Neural progenitor cell (in vitro differentiated cells): ENCODE measurements around the gene TIMM22. TPM values are rescaled to one million over a fixed set of nuclear protein-coding genes. Genes with fewer than 3 reads are reported as not detected.

Experiments used
- DNase-seq: peaks from one replicate; pipeline ENCODE4 v3.0.0-alpha.2; 2016; ENCODE audit warnings: low spot score
- H2AFZ ChIP-seq: fragments of 200-600 bp; sonication (generic); replicated peaks from 2 replicates; pipeline ENCODE4 v1.6.1; 2016; ENCODE audit warnings: antibody characterized with exemption
- H3F3A ChIP-seq: fragments of 200-600 bp; sonication (generic); 2 replicates; pipeline ENCODE4 v1.6.1; 2016; ENCODE audit warnings: antibody characterized with exemption, low read depth
- H3K27ac ChIP-seq: fragments of 200-600 bp; sonication (generic); 2 replicates; pipeline ENCODE4 v1.5.1; 2016; ENCODE audit warnings: mild to moderate bottlenecking
- H3K27me3 ChIP-seq: fragments of 200-600 bp; sonication (generic); 2 replicates; pipeline ENCODE4 v1.6.1; 2016; ENCODE audit warnings: mild to moderate bottlenecking, moderate library complexity
- H3K36me3 ChIP-seq: fragments of 200-600 bp; sonication (generic); 2 replicates; pipeline ENCODE4 v1.5.1; 2016
- H3K4me1 ChIP-seq: fragments of 200-600 bp; sonication (generic); 2 replicates; pipeline ENCODE4 v1.6.1; 2016; ENCODE audit warnings: mixed run types
- H3K4me2 ChIP-seq: fragments of 200-600 bp; sonication (generic); 2 replicates; pipeline ENCODE4 v1.6.1; 2016
- H3K4me3 ChIP-seq: fragments of 200-600 bp; sonication (generic); 2 replicates; pipeline ENCODE4 v1.5.1; 2016
- H3K79me2 ChIP-seq: fragments of 200-600 bp; sonication (generic); 2 replicates; pipeline ENCODE4 v1.6.1; 2016; ENCODE audit warnings: low read depth
- H3K9ac ChIP-seq: fragments of 200-600 bp; sonication (generic); 2 replicates; pipeline ENCODE4 v1.6.1; 2016
- H3K9me3 ChIP-seq: fragments of 200-600 bp; sonication (generic); 2 replicates; pipeline ENCODE4 v1.5.1; 2016; ENCODE audit warnings: low read depth
- H4K20me1 ChIP-seq: fragments of 200-600 bp; sonication (generic); 2 replicates; pipeline ENCODE4 v1.6.1; 2016; ENCODE audit warnings: low read depth
- H3K27ac Mint-ChIP-seq: 3 replicates; pipeline ENCODE4 v1.8.0; 2021; ENCODE audit warnings: mixed read lengths
- H3K27me3 Mint-ChIP-seq: 2 replicates; pipeline ENCODE4 v1.8.0; 2022; ENCODE audit warnings: low read depth, mild to moderate bottlenecking, inconsistent platforms, moderate library complexity, mixed read lengths; ENCODE audit not compliant: insufficient read depth
- H3K36me3 Mint-ChIP-seq: 3 replicates; pipeline ENCODE4 v1.8.0; 2021; ENCODE audit warnings: mixed read lengths
- H3K4me1 Mint-ChIP-seq: 3 replicates; pipeline ENCODE4 v1.8.0; 2021; ENCODE audit warnings: mixed read lengths
- H3K4me3 Mint-ChIP-seq: 3 replicates; pipeline ENCODE4 v1.8.0; 2021; ENCODE audit warnings: mild to moderate bottlenecking, moderate library complexity, mixed read lengths
- H3K9me3 Mint-ChIP-seq: 3 replicates; pipeline ENCODE4 v1.8.0; 2020; ENCODE audit warnings: mixed read lengths
- EZH2 ChIP-seq: fragments of 200-600 bp; sonication (generic); IDR thresholded peaks from 2 replicates; pipeline ENCODE4 v1.6.1; 2017; ENCODE audit warnings: antibody characterized with exemption, mild to moderate bottlenecking, moderate library complexity
- EZH2phosphoT487 ChIP-seq: fragments of 200-600 bp; sonication (generic); IDR thresholded peaks from 2 replicates; pipeline ENCODE4 v1.6.1; 2017; ENCODE audit warnings: antibody characterized with exemption
- total RNA-seq: library from RNA; depleted of rRNA; stranded (reverse); fragments of >200 nt; gene quantifications from 2 replicates; pipeline ENCODE4 v1.2.3, GENCODE V29; 2015; ENCODE audit warnings: low replicate concordance
- TF ChIP-seq, protein P1 (sequence below): fragments of 200-600 bp; sonication (generic); IDR thresholded peaks from 2 replicates; pipeline ENCODE4 v1.5.1; 2017; ENCODE audit warnings: antibody characterized with exemption, mild to moderate bottlenecking

Gene TIMM22
- total RNA-seq, 1 donor from 2014 or later, result 11.7 TPM

DNA sequence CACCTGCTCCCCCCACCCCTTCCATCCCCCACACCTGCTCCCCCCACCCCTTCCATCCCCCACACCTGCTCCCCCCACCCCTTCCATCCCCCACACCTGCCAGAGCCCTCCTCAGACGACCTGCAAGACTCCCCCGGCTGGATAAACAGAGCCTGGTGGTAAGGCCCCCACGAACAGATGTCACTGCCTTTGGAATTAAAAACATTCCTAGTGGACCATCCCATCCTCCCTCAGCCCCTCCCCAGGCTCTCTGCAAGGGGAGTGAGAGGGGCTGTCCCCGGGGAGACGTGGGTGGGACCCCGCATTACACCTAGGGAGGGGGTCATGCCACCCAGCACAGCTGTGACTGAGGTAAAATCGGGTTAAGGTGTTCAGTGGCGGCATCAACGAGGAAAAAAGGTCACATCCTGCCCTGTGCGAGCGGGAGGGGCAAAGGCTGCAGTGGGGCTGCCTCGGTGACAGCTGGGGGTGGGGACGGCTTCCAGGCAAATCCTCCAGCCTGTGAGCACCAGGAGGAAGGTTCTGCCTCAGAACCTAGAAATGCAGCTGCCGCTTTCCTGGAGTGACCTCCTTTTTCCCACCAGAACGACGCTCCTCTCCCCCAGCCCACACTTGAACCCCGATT is 38.7 kb downstream of the TIMM22 start:
- Histone ChIP-seq H2AFZ (no peak overlapping the region), H3F3A (peaks cover 5% of the 10 kb centered on the region), H3K4me2 (no peak overlapping the region), H3K4me3 (no peak overlapping the region), H3K9me3 (no peaks in the 10 kb centered on the region), H3K36me3 (no peaks in the 10 kb centered on the region), H4K20me1 (peaks cover 18% of the 10 kb centered on the region), H3K27ac (no peak overlapping the region), H3K79me2 (no peaks in the 10 kb centered on the region), H3K9ac (no peak overlapping the region), H3K4me1 (peaks cover 22% of the 10 kb centered on the region), H3K27me3 (peaks cover 23% of the 10 kb centered on the region)
- Mint-ChIP-seq H3K9me3 (no peaks in the 10 kb centered on the region), H3K4me3 (no peak overlapping the region), H3K27me3 (peaks cover 7% of the 10 kb centered on the region), H3K27ac (no peak overlapping the region), H3K36me3 (no peaks in the 10 kb centered on the region), H3K4me1 (peaks cover 29% of the 10 kb centered on the region)
- TF ChIP-seq EZH2phosphoT487, result no peak
- TF ChIP-seq, protein P1, sequence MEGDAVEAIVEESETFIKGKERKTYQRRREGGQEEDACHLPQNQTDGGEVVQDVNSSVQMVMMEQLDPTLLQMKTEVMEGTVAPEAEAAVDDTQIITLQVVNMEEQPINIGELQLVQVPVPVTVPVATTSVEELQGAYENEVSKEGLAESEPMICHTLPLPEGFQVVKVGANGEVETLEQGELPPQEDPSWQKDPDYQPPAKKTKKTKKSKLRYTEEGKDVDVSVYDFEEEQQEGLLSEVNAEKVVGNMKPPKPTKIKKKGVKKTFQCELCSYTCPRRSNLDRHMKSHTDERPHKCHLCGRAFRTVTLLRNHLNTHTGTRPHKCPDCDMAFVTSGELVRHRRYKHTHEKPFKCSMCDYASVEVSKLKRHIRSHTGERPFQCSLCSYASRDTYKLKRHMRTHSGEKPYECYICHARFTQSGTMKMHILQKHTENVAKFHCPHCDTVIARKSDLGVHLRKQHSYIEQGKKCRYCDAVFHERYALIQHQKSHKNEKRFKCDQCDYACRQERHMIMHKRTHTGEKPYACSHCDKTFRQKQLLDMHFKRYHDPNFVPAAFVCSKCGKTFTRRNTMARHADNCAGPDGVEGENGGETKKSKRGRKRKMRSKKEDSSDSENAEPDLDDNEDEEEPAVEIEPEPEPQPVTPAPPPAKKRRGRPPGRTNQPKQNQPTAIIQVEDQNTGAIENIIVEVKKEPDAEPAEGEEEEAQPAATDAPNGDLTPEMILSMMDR, result no peak
- no peak for TF ChIP-seq EZH2
- DNase-seq, result no peak

DNA sequence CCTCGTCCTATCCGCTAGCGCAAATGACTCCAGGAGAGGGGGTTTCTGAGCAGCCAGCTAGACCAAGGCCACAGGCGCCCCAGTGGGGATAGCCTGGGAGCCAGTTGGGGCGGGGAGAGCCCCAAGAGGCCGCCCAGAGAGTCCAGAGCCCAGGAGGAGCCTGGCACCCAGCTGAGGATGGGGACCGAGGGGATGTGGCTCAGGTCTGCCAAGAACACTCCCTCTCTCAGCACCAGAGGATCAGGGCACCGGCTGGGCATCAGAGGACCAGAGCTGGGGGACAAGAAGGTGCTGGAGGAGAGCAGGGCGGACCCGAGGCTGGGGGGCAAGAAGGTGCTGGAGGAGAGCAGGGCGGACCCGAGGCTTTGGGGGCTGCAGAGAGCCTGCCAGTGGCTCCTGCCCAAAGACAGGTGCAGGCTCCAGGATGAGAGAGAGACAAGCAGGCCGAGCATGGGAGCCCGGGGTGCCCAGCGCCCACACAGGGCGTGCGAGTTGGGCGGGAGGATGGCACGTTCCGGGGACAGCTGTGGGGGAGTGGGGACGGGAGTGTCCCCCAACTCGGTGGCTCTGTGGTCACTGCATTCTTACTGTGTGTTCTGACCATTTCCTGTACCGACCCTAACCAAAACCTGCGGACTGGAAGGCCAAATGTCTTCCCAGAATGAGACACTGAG is 39.4 kb downstream of the TIMM22 start:
- no peak overlapping the region for H3K4me2 ChIP-seq
- H3K4me3 Mint-ChIP-seq, result no peak overlapping the region
- H3K4me3 ChIP-seq, result no peak overlapping the region
- no peaks in the 10 kb centered on the region for H3F3A ChIP-seq
- H3K9me3 Mint-ChIP-seq, result no peaks in the 10 kb centered on the region
- H3K27me3 ChIP-seq, result peaks cover 17% of the 10 kb centered on the region
- no peak overlapping the region for H3K27ac Mint-ChIP-seq
- no peaks in the 10 kb centered on the region for H3K79me2 ChIP-seq
- no peak overlapping the region for H2AFZ ChIP-seq
- peaks cover 13% of the 10 kb centered on the region for H4K20me1 ChIP-seq
- H3K27me3 Mint-ChIP-seq, result peaks cover 7% of the 10 kb centered on the region
- no peak for DNase-seq
- H3K9ac ChIP-seq, result no peak overlapping the region
- H3K27ac ChIP-seq, result no peak overlapping the region
- peaks cover 22% of the 10 kb centered on the region for H3K4me1 ChIP-seq
- H3K36me3 ChIP-seq, result no peaks in the 10 kb centered on the region
- TF ChIP-seq, protein P1, result no peak
- TF ChIP-seq EZH2phosphoT487 (no peak), EZH2 (no peak)
- H3K36me3 Mint-ChIP-seq, result no peaks in the 10 kb centered on the region
- no peaks in the 10 kb centered on the region for H3K9me3 ChIP-seq
- peaks cover 27% of the 10 kb centered on the region for H3K4me1 Mint-ChIP-seq

DNA sequence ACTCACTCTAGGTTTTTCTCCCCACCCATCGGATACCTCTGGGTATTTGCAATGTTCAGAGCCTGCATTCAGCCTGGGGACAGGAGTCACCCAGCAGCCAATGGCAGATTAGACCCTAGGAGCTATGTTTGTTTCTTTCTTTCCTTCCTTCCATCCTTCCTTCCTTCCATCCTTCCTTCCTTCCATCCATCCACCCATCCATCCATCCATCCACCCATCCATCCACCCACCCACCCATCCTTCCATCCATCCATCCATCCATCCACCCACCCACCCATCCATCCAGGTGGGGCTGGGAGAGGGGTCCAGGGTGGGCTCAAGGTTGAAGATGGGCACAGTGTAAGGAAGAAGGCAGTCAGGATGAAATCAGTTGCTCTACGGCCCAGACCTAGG is 39.9 kb downstream of the TIMM22 start:
- no peak for DNase-seq
- peaks cover 7% of the 10 kb centered on the region for H3K27me3 Mint-ChIP-seq
- H3K79me2 ChIP-seq, result no peaks in the 10 kb centered on the region
- H3K27ac Mint-ChIP-seq, result no peak overlapping the region
- H3K4me1 ChIP-seq, result peaks cover 21% of the 10 kb centered on the region
- H3K4me2 ChIP-seq, result no peak overlapping the region
- TF ChIP-seq, protein P1, result no peak
- TF ChIP-seq EZH2phosphoT487, result no peak
- TF ChIP-seq EZH2, result no peak
- H2AFZ ChIP-seq, result no peak overlapping the region
- H3K27me3 ChIP-seq, result peaks cover 12% of the 10 kb centered on the region
- H4K20me1 ChIP-seq, result peaks cover 13% of the 10 kb centered on the region
- H3K9ac ChIP-seq, result no peak overlapping the region
- no peak overlapping the region for H3K27ac ChIP-seq
- no peak overlapping the region for H3K4me3 Mint-ChIP-seq
- no peaks in the 10 kb centered on the region for H3K9me3 ChIP-seq
- H3K9me3 Mint-ChIP-seq, result no peaks in the 10 kb centered on the region
- no peaks in the 10 kb centered on the region for H3F3A ChIP-seq
- H3K36me3 ChIP-seq, result no peaks in the 10 kb centered on the region
- no peak overlapping the region for H3K4me3 ChIP-seq
- peaks cover 3% of the 10 kb centered on the region for H3K36me3 Mint-ChIP-seq
- peaks cover 27% of the 10 kb centered on the region for H3K4me1 Mint-ChIP-seq
